HFF-Myc (cell line): ENCODE results near the gene PIP4P1.
A peak's percentile ranks its signal among the peaks of the same experiment; 100 is the strongest.

ENCODE experiments used
- DNase-seq: peaks from one replicate; pipeline ENCODE4 v3.0.0-alpha.2; 2011; ENCODE audit warnings: low read depth; ENCODE audit errors: extremely low read depth
- H3K4me3 ChIP-seq: replicated peaks from 2 replicates; pipeline ENCODE4 v1.5.1; 2011; ENCODE audit warnings: low read depth, mild to moderate bottlenecking, control low read depth, low read length
- CTCF ChIP-seq: IDR thresholded peaks from 2 replicates; pipeline ENCODE4 v1.5.1; 2012; ENCODE audit warnings: mild to moderate bottlenecking, low read depth, low read length, control low read depth; ENCODE audit errors: missing control alignments

PIP4P1 gene

DNA sequence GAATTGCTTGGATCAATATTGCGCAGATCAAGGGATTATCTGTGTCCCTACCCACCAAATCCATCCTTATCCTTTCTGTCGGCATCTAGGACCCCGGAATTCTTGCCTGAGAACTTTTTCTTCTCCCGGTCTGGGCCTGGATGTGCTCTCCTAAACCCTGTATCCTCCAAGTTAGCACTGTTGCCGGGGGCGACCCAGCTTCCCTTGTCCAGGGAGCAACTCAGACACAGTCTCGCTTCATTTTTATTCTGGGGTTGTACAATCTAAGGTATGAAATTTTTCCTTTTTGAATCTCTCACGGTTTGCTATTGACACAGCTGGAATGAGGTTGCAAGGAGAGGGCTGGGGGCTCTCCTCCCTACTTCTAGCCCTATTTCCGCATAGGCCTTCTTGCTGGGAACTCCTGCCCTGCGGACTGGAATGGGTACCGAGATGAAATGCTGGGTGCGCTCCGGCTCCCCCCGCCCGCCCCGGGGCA is 7.6 kb upstream of the PIP4P1 start:
- no peak for TF ChIP-seq CTCF
- peak overlapping the region; percentile 84 for H3K4me3 ChIP-seq
- DNase-seq: no peak

DNA sequence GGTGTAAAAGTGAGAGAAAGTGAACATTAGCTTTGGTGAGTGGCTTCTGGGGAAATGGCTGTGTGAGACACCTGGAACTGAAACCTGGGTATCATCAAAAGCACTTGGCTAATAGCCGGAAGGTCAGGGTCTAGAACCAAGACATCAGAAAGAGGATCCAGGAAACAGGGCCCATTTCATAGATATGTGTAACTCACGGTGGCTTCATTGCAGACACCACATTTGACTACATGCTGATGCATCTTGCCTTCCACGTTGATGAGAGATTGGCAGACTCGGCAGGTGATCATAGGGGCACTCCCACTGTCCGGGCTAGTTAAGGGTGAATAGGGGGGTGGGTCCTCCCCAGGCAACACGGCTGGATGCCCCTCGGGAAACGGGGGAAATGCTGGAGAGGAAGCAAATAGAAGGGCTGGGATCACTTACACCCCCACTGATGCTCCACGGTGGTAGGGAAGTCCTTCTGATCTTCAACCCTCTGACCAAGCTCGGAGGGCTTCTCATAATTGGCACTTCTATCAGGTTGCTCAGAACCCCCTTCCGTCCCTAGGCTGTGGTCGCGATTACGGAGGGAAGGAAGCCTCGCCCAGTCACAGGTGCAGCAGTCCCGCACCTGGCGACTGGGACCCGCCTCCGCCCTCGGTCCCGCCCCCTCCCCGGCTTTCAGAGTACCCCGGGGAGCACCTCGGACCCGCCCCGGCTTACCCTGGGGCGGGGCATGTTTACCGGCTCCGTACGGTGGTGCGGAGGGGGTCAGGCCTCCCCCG is 593 bp downstream of the PIP4P1 start:
- peak overlapping the region; percentile 83 for H3K4me3 ChIP-seq
- TF ChIP-seq CTCF: no peak
- DNase-seq: no peak

- TF ChIP-seq CTCF: no peak
- DNase-seq: no peak
- H3K4me3 ChIP-seq: no peak overlapping the region
These were observed 3.0 kb downstream of the PIP4P1 start for GRCh38 chr14:20458031-20458789.

- H3K4me3 ChIP-seq: peak overlapping the region; percentile 92
- no peak for DNase-seq
- TF ChIP-seq CTCF: no peak
These were observed 4.3 kb downstream of the PIP4P1 start for GRCh38 chr14:20456971-20457370.

DNA sequence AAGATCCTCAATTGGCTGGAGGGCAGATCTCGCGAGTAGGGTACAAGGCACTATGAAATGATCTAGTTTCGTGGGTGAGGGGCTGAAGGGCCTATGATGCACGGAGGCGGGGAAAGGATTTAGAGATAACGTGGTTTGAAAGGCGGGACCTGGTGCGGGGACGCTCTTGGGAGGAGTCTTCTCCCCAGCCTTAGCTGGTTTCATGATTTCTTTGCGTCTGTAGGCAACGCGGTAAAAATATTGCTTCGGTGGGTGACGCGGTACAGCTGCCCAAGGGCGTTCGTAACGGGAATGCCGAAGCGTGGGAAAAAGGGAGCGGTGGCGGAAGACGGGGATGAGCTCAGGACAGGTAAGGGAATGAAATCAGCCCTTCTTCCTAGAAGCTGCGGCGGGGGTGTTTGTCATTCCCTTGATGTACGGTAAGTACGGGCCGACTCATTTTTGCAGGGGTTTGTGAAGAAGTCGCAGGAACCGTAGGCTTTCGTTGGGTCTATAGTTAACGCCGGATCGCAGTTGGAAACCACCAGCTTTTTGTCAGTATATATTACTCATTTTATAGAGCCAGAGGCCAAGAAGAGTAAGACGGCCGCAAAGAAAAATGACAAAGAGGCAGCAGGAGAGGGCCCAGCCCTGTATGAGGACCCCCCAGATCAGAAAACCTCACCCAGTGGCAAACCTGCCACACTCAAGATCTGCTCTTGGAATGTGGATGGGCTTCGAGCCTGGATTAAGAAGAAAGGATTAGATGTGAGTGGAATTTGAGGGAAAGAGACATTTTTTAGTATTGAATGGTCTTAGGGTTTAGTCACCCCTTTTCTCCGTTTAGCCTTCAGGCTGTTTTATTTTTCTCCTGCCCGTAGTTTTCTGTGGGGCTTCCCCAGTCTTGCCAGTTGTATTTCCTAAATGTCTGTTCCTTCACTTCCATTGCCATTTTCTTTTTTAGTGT is 5.6 kb downstream of the PIP4P1 start:
- DNase-seq: no peak
- H3K4me3 ChIP-seq: peak overlapping the region; percentile 92
- no peak for TF ChIP-seq CTCF
